Neutrophil (primary cell): ENCODE data around the gene MYO1F.
A peak's percentile ranks its signal among the peaks of the same experiment; 100 is the strongest.

Experiments
- H3K27ac ChIP-seq: fragments of 200-600 bp; sonication (generic); 2 replicates; pipeline ENCODE4 v1.5.1; 2016; ENCODE audit warnings: mild to moderate bottlenecking, moderate library complexity
- H3K27me3 ChIP-seq: fragments of 200-600 bp; sonication (generic); 2 replicates; pipeline ENCODE4 v1.6.0; 2016; ENCODE audit warnings: mild to moderate bottlenecking
- H3K36me3 ChIP-seq: fragments of 200-600 bp; sonication (generic); 2 replicates; pipeline ENCODE4 v1.5.1; 2017
- H3K4me1 ChIP-seq, 2 experiments: fragments of 200-600 bp in 1 of 2; sonication (generic) in 1 of 2; 1 replicate in 1 of 2; 2 replicates in 1 of 2; pipeline versions ENCODE4 v1.5.1 to v1.6.1; 2013 to 2016; ENCODE audit warnings: low read depth in 1 of 2, low read length in 1 of 2, mild to moderate bottlenecking in 1 of 2, moderate library complexity in 1 of 2; ENCODE audit not compliant: control insufficient read depth in 1 of 2, insufficient read depth in 1 of 2
- H3K4me3 ChIP-seq, 2 experiments: fragments of 200-600 bp in 1 of 2; sonication (generic) in 1 of 2; 1 replicate in 1 of 2; 2 replicates in 1 of 2; pipeline ENCODE4 v1.5.1; 2013 to 2016; ENCODE audit warnings: low read depth in 1 of 2, low read length in 1 of 2, mild to moderate bottlenecking in 1 of 2, moderate library complexity in 1 of 2
- H3K9me3 ChIP-seq: fragments of 200-600 bp; sonication (generic); 2 replicates; pipeline ENCODE4 v1.5.1; 2016
- TF ChIP-seq, protein P1 (sequence below): fragments of 200-600 bp; sonication (generic); IDR thresholded peaks from 2 replicates; pipeline ENCODE4 v1.5.1; 2016; ENCODE audit warnings: antibody characterized with exemption

Gene MYO1F

DNA sequence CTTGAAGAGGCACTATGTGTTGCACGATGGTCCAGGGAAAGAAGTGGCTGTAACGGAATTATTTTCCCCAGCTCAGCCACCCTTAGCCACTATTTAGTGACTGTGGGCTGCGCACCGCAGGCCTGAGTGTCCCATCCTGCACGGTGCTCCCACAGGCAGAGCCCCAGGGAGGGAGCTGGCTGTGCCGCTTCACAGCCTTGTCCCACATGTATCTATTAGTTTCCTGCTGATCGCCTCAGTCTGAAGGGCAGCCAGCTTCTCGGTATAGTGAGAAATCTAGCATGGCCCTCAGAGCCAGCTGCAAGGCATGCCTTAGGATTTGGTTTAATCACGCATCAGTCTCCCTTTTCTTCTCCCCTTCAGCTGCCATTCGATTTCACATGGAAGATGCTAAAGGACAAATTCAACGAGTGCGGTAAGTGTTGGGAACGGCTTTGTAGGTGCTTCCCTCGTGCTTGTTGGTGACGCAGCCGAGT, 90.5 kb downstream of the MYO1F start:
- peak overlapping the region; percentile 98 for H3K27ac ChIP-seq
- peaks cover 83 to 86% of the 10 kb centered on the region in 2 experiments for H3K4me1 ChIP-seq
- TF ChIP-seq, protein P1, sequence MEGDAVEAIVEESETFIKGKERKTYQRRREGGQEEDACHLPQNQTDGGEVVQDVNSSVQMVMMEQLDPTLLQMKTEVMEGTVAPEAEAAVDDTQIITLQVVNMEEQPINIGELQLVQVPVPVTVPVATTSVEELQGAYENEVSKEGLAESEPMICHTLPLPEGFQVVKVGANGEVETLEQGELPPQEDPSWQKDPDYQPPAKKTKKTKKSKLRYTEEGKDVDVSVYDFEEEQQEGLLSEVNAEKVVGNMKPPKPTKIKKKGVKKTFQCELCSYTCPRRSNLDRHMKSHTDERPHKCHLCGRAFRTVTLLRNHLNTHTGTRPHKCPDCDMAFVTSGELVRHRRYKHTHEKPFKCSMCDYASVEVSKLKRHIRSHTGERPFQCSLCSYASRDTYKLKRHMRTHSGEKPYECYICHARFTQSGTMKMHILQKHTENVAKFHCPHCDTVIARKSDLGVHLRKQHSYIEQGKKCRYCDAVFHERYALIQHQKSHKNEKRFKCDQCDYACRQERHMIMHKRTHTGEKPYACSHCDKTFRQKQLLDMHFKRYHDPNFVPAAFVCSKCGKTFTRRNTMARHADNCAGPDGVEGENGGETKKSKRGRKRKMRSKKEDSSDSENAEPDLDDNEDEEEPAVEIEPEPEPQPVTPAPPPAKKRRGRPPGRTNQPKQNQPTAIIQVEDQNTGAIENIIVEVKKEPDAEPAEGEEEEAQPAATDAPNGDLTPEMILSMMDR = no peak
- peaks cover 68% of the 10 kb centered on the region for H3K36me3 ChIP-seq
- H3K27me3 ChIP-seq = no peaks in the 10 kb centered on the region
- H3K4me3 ChIP-seq = peak overlapping the region; percentile 30 to 51
- H3K9me3 ChIP-seq = no peaks in the 10 kb centered on the region

DNA sequence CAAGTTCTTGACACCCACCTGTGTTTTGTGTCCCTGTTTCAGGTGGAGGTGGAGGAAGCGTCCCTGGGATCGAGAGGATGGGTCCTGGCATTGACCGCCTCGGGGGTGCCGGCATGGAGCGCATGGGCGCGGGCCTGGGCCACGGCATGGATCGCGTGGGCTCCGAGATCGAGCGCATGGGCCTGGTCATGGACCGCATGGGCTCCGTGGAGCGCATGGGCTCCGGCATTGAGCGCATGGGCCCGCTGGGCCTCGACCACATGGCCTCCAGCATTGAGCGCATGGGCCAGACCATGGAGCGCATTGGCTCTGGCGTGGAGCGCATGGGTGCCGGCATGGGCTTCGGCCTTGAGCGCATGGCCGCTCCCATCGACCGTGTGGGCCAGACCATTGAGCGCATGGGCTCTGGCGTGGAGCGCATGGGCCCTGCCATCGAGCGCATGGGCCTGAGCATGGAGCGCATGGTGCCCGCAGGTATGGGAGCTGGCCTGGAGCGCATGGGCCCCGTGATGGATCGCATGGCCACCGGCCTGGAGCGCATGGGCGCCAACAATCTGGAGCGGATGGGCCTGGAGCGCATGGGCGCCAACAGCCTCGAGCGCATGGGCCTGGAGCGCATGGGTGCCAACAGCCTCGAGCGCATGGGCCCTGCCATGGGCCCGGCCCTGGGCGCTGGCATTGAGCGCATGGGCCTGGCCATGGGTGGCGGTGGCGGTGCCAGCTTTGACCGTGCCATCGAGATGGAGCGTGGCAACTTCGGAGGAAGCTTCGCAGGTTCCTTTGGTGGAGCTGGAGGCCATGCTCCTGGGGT, 91.5 kb downstream of the MYO1F start:
- Histone ChIP-seq H3K27ac (peak overlapping the region; percentile 98), H3K4me3 (no peak overlapping the region), H3K27me3 (no peaks in the 10 kb centered on the region), H3K36me3 (peaks cover 65% of the 10 kb centered on the region), H3K9me3 (no peaks in the 10 kb centered on the region), H3K4me1 (peaks cover 74 to 77% of the 10 kb centered on the region in 2 experiments)
- TF ChIP-seq, protein P1 = no peak

DNA sequence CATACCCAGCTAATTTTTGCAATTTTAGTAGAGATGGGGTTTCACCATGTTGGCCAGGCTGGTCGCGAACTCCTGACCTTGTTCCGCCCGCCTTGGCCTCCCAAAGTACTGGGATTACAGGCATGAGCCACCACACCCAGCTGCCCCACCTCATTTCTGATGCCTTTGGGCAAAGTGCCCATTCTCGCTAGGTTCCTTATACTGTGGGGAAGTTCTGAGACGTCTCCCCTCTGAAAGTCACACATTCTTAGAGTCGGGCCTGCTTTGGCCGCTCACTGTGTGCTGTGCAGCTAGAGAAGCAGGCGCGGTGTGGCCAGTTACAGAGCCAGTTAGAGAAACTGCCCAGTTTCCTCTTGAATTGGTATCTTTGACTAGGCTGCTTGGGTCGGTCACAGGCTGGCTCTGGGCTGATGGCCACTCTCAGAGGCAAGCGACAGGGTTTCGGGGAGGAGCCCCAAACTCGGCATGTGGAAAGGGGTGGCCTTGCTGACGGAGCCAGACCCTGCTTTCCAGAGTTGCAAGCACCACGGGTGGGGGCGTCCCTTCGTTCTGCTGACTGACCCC, 92.8 kb downstream of the MYO1F start:
- H3K9me3 ChIP-seq = no peaks in the 10 kb centered on the region
- peak overlapping the region; percentile 98 for H3K27ac ChIP-seq
- peaks cover 53% of the 10 kb centered on the region for H3K36me3 ChIP-seq
- H3K4me1 ChIP-seq = peaks cover 63% of the 10 kb centered on the region in 2 experiments
- TF ChIP-seq, protein P1 = no peak
- peak overlapping the region in 1 of 2 experiments; percentile 18 for H3K4me3 ChIP-seq
- no peaks in the 10 kb centered on the region for H3K27me3 ChIP-seq

DNA sequence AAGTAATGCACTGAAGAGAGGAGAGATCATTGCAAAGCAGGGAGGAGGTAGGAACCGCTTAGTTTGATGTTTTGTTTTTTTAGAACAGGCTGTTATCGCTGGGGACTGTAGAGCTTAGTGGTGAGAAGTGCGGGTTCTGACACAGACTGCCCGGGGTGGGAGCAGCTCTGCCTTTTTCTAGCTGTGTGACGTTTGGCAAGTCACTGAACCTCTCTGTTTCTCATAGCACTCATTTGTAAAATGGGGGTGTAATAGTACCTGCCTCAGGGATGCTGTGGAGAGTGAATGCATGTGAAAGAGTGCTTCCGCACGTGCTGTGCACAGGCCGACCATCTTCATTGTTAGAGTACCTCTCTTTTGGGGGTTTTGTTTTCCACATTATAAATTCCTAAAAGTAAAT, 94.1 kb downstream of the MYO1F start:
- H3K36me3 ChIP-seq = peaks cover 44% of the 10 kb centered on the region
- H3K9me3 ChIP-seq = no peaks in the 10 kb centered on the region

DNA sequence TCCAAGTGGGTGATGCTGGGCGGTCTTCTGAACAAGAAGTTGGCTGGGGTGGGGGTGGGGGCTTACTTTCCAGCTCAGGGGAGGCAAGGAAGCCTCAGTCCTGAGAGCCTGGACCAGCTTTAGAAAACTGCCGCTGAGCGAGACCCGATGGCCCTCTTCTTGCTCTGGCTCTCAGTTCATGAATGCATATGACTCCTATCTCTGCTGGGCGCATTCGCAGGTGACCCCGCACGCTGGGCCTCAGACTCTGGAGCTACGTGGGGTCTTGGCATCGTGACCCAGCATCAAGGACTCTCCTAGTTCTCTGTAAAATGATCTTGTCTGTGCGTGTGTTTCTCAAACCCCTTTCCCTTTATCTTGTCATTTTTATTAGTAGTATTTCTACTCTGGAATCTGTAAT, 94.5 kb downstream of the MYO1F start:
- Histone ChIP-seq H3K27ac (peak overlapping the region; percentile 98), H3K4me3 (no peak overlapping the region), H3K27me3 (no peaks in the 10 kb centered on the region), H3K36me3 (peaks cover 49% of the 10 kb centered on the region), H3K4me1 (peaks cover 46% of the 10 kb centered on the region in 2 experiments), H3K9me3 (no peaks in the 10 kb centered on the region)
- TF ChIP-seq, protein P1 = no peak

More for the DNA sequence above, 94.1 kb downstream of the MYO1F start:
- Histone ChIP-seq H3K27ac (peak overlapping the region; percentile 98), H3K4me1 (peaks cover 51% of the 10 kb centered on the region in 2 experiments), H3K4me3 (no peak overlapping the region), H3K27me3 (no peaks in the 10 kb centered on the region)
- TF ChIP-seq, protein P1 = no peak
